Ovary (tissue), 9 donors: ENCODE results near the gene HDAC10. TPM values are rescaled to one million over a fixed set of nuclear protein-coding genes. Genes with fewer than 3 reads are reported as not detected.

Experiments
- DNase-seq, 5 donors: peaks; one replicate each; pipeline ENCODE4 v3.0.0-alpha.2; 2019 to 2020
- H3K27ac ChIP-seq, 2 donors: fragments of 200-600 bp; one replicate each; pipeline versions ENCODE4 v1.5.1 to v1.8.0; 2019 to 2022
- H3K27me3 ChIP-seq: fragments of 200-600 bp; one replicate; pipeline ENCODE4 v1.8.0; 2022
- H3K36me3 ChIP-seq: fragments of 200-600 bp; sonication (generic); one replicate; pipeline ENCODE4 v1.5.1; 2019
- H3K4me1 ChIP-seq: one replicate; pipeline ENCODE4 v1.8.1; 2013; ENCODE audit warnings: mild to moderate bottlenecking, moderate library complexity; ENCODE audit not compliant: insufficient read depth
- H3K4me3 ChIP-seq: fragments of 200-600 bp; sonication (generic); one replicate; pipeline ENCODE4 v1.5.1; 2017
- H3K9me3 ChIP-seq, 2 donors: fragments of 200-600 bp in 1 of 2; sonication (generic) in 1 of 2; one replicate each; pipeline versions ENCODE4 v1.5.1 to v1.8.1; 2013 to 2019; ENCODE audit warnings: mild to moderate bottlenecking in 1 of 2, moderate library complexity in 1 of 2
- CTCF ChIP-seq, 3 donors: fragments of 450-650 bp in 2 of 3; fragments of 200-600 bp in 1 of 3; IDR thresholded peaks; one replicate each; pipeline versions ENCODE4 v1.5.1 to v1.8.0; 2016 to 2022; ENCODE audit warnings: antibody characterized with exemption in 3 of 3, mild to moderate bottlenecking in 1 of 3
- EP300 ChIP-seq: sonication (generic); formaldehyde crosslinking; IDR thresholded peaks from one replicate; pipeline ENCODE4 v1.6.1; 2017; ENCODE audit warnings: antibody characterized with exemption
- POLR2A ChIP-seq: fragments of 450-650 bp; IDR thresholded peaks from one replicate; pipeline ENCODE4 v1.6.1; 2017; ENCODE audit warnings: antibody characterized with exemption, mild to moderate bottlenecking, moderate library complexity
- WGBS, 3 donors: extraction: QIAGEN DNeasy Blood & Tissue Kit in 1 of 3; methylation state at CpG; one replicate each; pipeline versions ENCODE4 v1.1.5 to v1.1.7; 2013 to 2017; 5-methylcytosine and 5-hydroxymethylcytosine counted together
- intact Hi-C, 4 donors: fragments of 100-400 bp; cut with DNase I; formaldehyde crosslinking; loops; one replicate each; pipeline versions ENCODE4 v1.11.0 to v1.15.1; 2022 to 2023
- polyA plus RNA-seq, 2 donors: library from polyadenylated mRNA; stranded (reverse); fragments of 200-250 nt in 1 of 2; fragments of 350-450 nt in 1 of 2; fragmentation: Illumina TruSeq in 1 of 2; extraction: RNeasy Lipid Tissue Mini Kit (QIAGEN cat#74804) in 1 of 2; gene quantifications; one replicate each; pipeline ENCODE4 v1.2.3, GENCODE V29; 2013 to 2014
- total RNA-seq, 7 donors: library from RNA; depleted of rRNA in 2 of 7; stranded (reverse); fragments of >200 nt in 2 of 7; fragmentation: NEBNext Ultra II Directional in 3 of 7; extraction: Animal tissue kit (Norgen Biotek cat#: 25700) in 3 of 7; gene quantifications; one replicate each; pipeline versions ENCODE4 v1.1.0 to v1.2.4, GENCODE V29; 2016 to 2023
- donor health status: DM: no; HTN: no; CAD: no; lungs with moderate emphysema.
- donor health status: DM: no; HTN: no; CAD: no.
- donor health status: Bipolar disorder and iron deficiency.
- donor health status: DM: yes; HTN: yes; CAD: no.
- donor health status: DM: no; HTN: no; CAD: no.
- donor health status: DM: yes; HTN: yes; CAD: no.

The HDAC10 gene
- total and polyA plus RNA-seq, 9 donors: 2.3 to 44.6 (median 38.9) TPM

GRCh38 chr22:50216055-50216683 is 34.9 kb downstream of the HDAC10 start:
- intact Hi-C loops: loop anchor here in 1 of 4 donors (5.0 kb wide), 1 partner anchor 69 kb away; no protein-coding TSS in a partner anchor
- no peaks in the 10 kb centered on the region for H3K36me3 ChIP-seq
- no peak for DNase-seq

GRCh38 chr22:50215297-50216054 is 35.6 kb downstream of the HDAC10 start:
- TF ChIP-seq CTCF (IDR thresholded peaks at IDR 0.05) (no peak), POLR2A (no peak), EP300 (no peak)
- peak in 2 of 5 donors; percentile 58 to 64 for DNase-seq
- Histone ChIP-seq H3K36me3 (no peaks in the 10 kb centered on the region), H3K4me3 (no peak overlapping the region), H3K27me3 (no peaks in the 10 kb centered on the region), H3K9me3 (no peaks in the 10 kb centered on the region), H3K4me1 (peaks cover 4% of the 10 kb centered on the region), H3K27ac (no peak overlapping the region)
- WGBS, 3 donors: 41 to 56% (median 45%) methylated on average over 16 to 17 of the region's 17 CpGs
- intact Hi-C loops: loop anchor here in 1 of 4 donors (5.0 kb wide), 1 partner anchor 68 kb away; no protein-coding TSS in a partner anchor

More at GRCh38 chr22:50216055-50216683, 34.9 kb downstream of the HDAC10 start:
- H3K27ac ChIP-seq: no peak overlapping the region
- H3K27me3 ChIP-seq: no peaks in the 10 kb centered on the region
- no peak for TF ChIP-seq EP300
- 58 to 70% (median 63%) methylated on average over 14 to 15 of the region's 15 CpGs for WGBS, 3 donors
- H3K4me1 ChIP-seq: peaks cover 4% of the 10 kb centered on the region
- no peaks in the 10 kb centered on the region for H3K9me3 ChIP-seq
- no peak overlapping the region for H3K4me3 ChIP-seq

- Histone ChIP-seq H3K27ac (no peak overlapping the region), H3K9me3 (no peaks in the 10 kb centered on the region), H3K4me3 (no peak overlapping the region), H3K4me1 (peaks cover 4% of the 10 kb centered on the region), H3K36me3 (no peaks in the 10 kb centered on the region), H3K27me3 (no peaks in the 10 kb centered on the region)
- TF ChIP-seq EP300: no peak
- TF ChIP-seq POLR2A: no peak
- TF ChIP-seq CTCF (IDR thresholded peaks at IDR 0.05): no peak
- WGBS, 3 donors: 91 to 94% (median 91%) methylated on average over 9 of the region's 9 CpGs
- no peak for DNase-seq
- intact Hi-C loops: loop anchor here in 1 of 4 donors (5.0 kb wide), 1 partner anchor 286 kb away; no protein-coding TSS in a partner anchor
Measured at GRCh38 chr22:50213263-50213662, 37.8 kb downstream of the HDAC10 start.

- Histone ChIP-seq H3K9me3 (no peaks in the 10 kb centered on the region), H3K36me3 (no peaks in the 10 kb centered on the region), H3K4me1 (peaks cover 4% of the 10 kb centered on the region), H3K4me3 (no peak overlapping the region), H3K27ac (no peak overlapping the region), H3K27me3 (no peaks in the 10 kb centered on the region)
- no peak for DNase-seq
- TF ChIP-seq POLR2A (no peak), CTCF (IDR thresholded peaks at IDR 0.05) (no peak), EP300 (no peak)
- intact Hi-C loops: loop anchor here in 2 of 4 donors (2.0 to 5.0 kb wide), 2 partner anchors 280 to 284 kb away; no protein-coding TSS in a partner anchor
- 85 to 88% (median 86%) methylated on average over 14 of the region's 14 CpGs for WGBS, 3 donors
Measured at GRCh38 chr22:50211147-50211546, 39.9 kb downstream of the HDAC10 start.
